ENCODE measurements around the gene PHACTR3. TPM values are rescaled to one million over a fixed set of nuclear protein-coding genes. Genes with fewer than 3 reads are reported as not detected.

Gene PHACTR3
- polyA plus RNA-seq, 1 donor (not counting 4 experiments of a cell fraction or from before 2014, with no cell fraction given) = 2.6 TPM

GRCh38 chr20:59806578-59806975 lies 202.2 kb downstream of the PHACTR3 start:
- dilution Hi-C loops (cut with MboI; ENCODE audit: extremely low pct_ligation_motif_present, low sequenced_read_pairs) = no loop called here
- no peaks in the 10 kb centered on the region for H3K4me1 ChIP-seq (ENCODE audit: control insufficient read depth, extremely low read depth, insufficient read depth, low read length)
- H3K4me3 ChIP-seq (ENCODE audit: control insufficient read depth in 2 of 3, extremely low read depth in 1 of 3, insufficient read depth in 2 of 3, low read depth in 1 of 3, low read length in 3 of 3) = no peak overlapping the region
- H2AFZ ChIP-seq (ENCODE audit: control insufficient read depth, low read length) = no peak overlapping the region
- H3K79me2 ChIP-seq (ENCODE audit: control insufficient read depth, insufficient read depth, low read length) = no peaks in the 10 kb centered on the region
- H3K27me3 ChIP-seq (ENCODE audit: control insufficient read depth, extremely low read depth, insufficient read depth, low read length) = no peaks in the 10 kb centered on the region
- no peaks in the 10 kb centered on the region for H3K36me3 ChIP-seq (ENCODE audit: control insufficient read depth in 2 of 2, extremely low read depth in 1 of 2, insufficient read depth in 2 of 2, low read length in 2 of 2)
- no peaks in the 10 kb centered on the region for H3K9me3 ChIP-seq (ENCODE audit: control insufficient read depth, low read depth, low read length)
- FAIRE-seq (no peak), DNase-seq (ENCODE audit: low read depth, low spot score) (no peak)
- no peak overlapping the region for H3K9ac ChIP-seq (ENCODE audit: control insufficient read depth, extremely low read depth, insufficient read depth, low read length)
- H3K4me2 ChIP-seq (ENCODE audit: control insufficient read depth, extremely low read depth, insufficient read depth, low read depth, low read length) = no peak overlapping the region
- no peaks in the 10 kb centered on the region for H4K20me1 ChIP-seq (ENCODE audit: control insufficient read depth, extremely low read depth, insufficient read depth, low read length)
- H3K9me1 ChIP-seq (ENCODE audit: control insufficient read depth, extremely low read depth, insufficient read depth, low read length) = no peaks in the 10 kb centered on the region
- H3K27ac ChIP-seq (ENCODE audit: control insufficient read depth, insufficient read depth, low read length) = no peak overlapping the region
- TF ChIP-seq CTCF (optimal IDR thresholded peaks at IDR 0.05 in 1 of 3, IDR thresholded peaks at IDR 0.05 in 1 of 3, conservative IDR thresholded peaks at IDR 0.05 in 1 of 3; ENCODE audit: extremely low read depth in 1 of 3, insufficient read depth in 2 of 3, low read length in 3 of 3) (no peak), EZH2 (IDR thresholded peaks at IDR 0.05; ENCODE audit: low read length) (no peak)

- H3K4me3 ChIP-seq (ENCODE audit: control insufficient read depth in 2 of 3, extremely low read depth in 1 of 3, insufficient read depth in 2 of 3, low read depth in 1 of 3, low read length in 3 of 3) = no peak overlapping the region
- FAIRE-seq = no peak
Measured at GRCh38 chr20:59807909-59808728, 203.8 kb downstream of the PHACTR3 start.

More at GRCh38 chr20:59807909-59808728, 203.8 kb downstream of the PHACTR3 start:
- no peaks in the 10 kb centered on the region for H3K79me2 ChIP-seq (ENCODE audit: control insufficient read depth, insufficient read depth, low read length)
- no peaks in the 10 kb centered on the region for H3K9me3 ChIP-seq (ENCODE audit: control insufficient read depth, low read depth, low read length)
- H2AFZ ChIP-seq (ENCODE audit: control insufficient read depth, low read length) = no peak overlapping the region
- no peaks in the 10 kb centered on the region for H4K20me1 ChIP-seq (ENCODE audit: control insufficient read depth, extremely low read depth, insufficient read depth, low read length)
- H3K36me3 ChIP-seq (ENCODE audit: control insufficient read depth in 2 of 2, extremely low read depth in 1 of 2, insufficient read depth in 2 of 2, low read length in 2 of 2) = no peaks in the 10 kb centered on the region
- H3K4me1 ChIP-seq (ENCODE audit: control insufficient read depth, extremely low read depth, insufficient read depth, low read length) = no peaks in the 10 kb centered on the region
- no peak overlapping the region for H3K4me2 ChIP-seq (ENCODE audit: control insufficient read depth, extremely low read depth, insufficient read depth, low read depth, low read length)
- TF ChIP-seq CTCF (optimal IDR thresholded peaks at IDR 0.05 in 1 of 3, IDR thresholded peaks at IDR 0.05 in 1 of 3, conservative IDR thresholded peaks at IDR 0.05 in 1 of 3; ENCODE audit: extremely low read depth in 1 of 3, insufficient read depth in 2 of 3, low read length in 3 of 3) (no peak), EZH2 (IDR thresholded peaks at IDR 0.05; ENCODE audit: low read length) (no peak)
- no peaks in the 10 kb centered on the region for H3K9me1 ChIP-seq (ENCODE audit: control insufficient read depth, extremely low read depth, insufficient read depth, low read length)
- DNase-seq (ENCODE audit: low read depth, low spot score) = no peak
- H3K27me3 ChIP-seq (ENCODE audit: control insufficient read depth, extremely low read depth, insufficient read depth, low read length) = peaks cover 4% of the 10 kb centered on the region
- H3K27ac ChIP-seq (ENCODE audit: control insufficient read depth, insufficient read depth, low read length) = no peak overlapping the region
- no peak overlapping the region for H3K9ac ChIP-seq (ENCODE audit: control insufficient read depth, extremely low read depth, insufficient read depth, low read length)
- dilution Hi-C loops (cut with MboI; ENCODE audit: extremely low pct_ligation_motif_present, low sequenced_read_pairs) = no loop called here
